ENCODE measurements around the gene C9orf43. TPM values are rescaled to one million over a fixed set of nuclear protein-coding genes. Genes with fewer than 3 reads are reported as not detected.

Gene C9orf43
- polyA plus RNA-seq, 1 experiment = 0.23 TPM

GRCh38 chr9:113409481-113409880 is 1.1 kb upstream of the C9orf43 start:
- ChIA-PET CTCF (interaction anchor here (1.3 to 6.3 kb wide), 6 partner anchors 10 to 246 kb away, joined by 4 to 45 read pairs (median 6); partner anchors contain the start of genes ALAD, CDC26 and PRPF4), POLR2A (interaction anchor here (1.0 to 1.3 kb wide), 4 partner anchors 8 to 206 kb away, joined by 3 to 8 read pairs (median 5); partner anchors contain the start of genes ALAD, CDC26 and PRPF4)
- peak overlapping the region; percentile 99 for H3K4me3 ChIP-seq (ENCODE audit: low read depth, low read length)
- no peak for DNase-seq (ENCODE audit: low read depth)
- no peak for TF ChIP-seq CTCF (IDR thresholded peaks at IDR 0.05; ENCODE audit: insufficient read depth, low read depth, low read length)
- no peaks in the 10 kb centered on the region for H3K27me3 ChIP-seq (ENCODE audit: control insufficient read depth, insufficient read depth, low read length)
- H3K36me3 ChIP-seq (ENCODE audit: control insufficient read depth, insufficient read depth, low read length) = peaks cover 1% of the 10 kb centered on the region; the same call in 1 of the 2 replicates

GRCh38 chr9:113409883-113410206 is 702 bp upstream of the C9orf43 start:
- Histone ChIP-seq H3K27me3 (ENCODE audit: control insufficient read depth, insufficient read depth, low read length) (no peaks in the 10 kb centered on the region), H3K36me3 (ENCODE audit: control insufficient read depth, insufficient read depth, low read length) (peaks cover 1% of the 10 kb centered on the region; the same call in 1 of the 2 replicates), H3K4me3 (ENCODE audit: low read depth, low read length) (peak overlapping the region; percentile 99)
- no peak for TF ChIP-seq CTCF (IDR thresholded peaks at IDR 0.05; ENCODE audit: insufficient read depth, low read depth, low read length)
- ChIA-PET POLR2A (interaction anchor here (0.6 to 1.3 kb wide), 6 partner anchors 9 to 240 kb away, joined by 3 to 8 read pairs (median 4); partner anchors contain the start of genes ALAD, CDC26 and PRPF4), CTCF (interaction anchor here (1.3 to 6.3 kb wide), 6 partner anchors 10 to 246 kb away, joined by 4 to 45 read pairs (median 6); partner anchors contain the start of genes ALAD, CDC26 and PRPF4)
- no peak for DNase-seq (ENCODE audit: low read depth)

- ChIA-PET CTCF (interaction anchor here (1.0 kb wide), 1 partner anchor 11 kb away, joined by 3 read pairs; no protein-coding TSS in a partner anchor), POLR2A (no interaction called here)
- peaks cover 2% of the 10 kb centered on the region; the same call in 1 of the 2 replicates for H3K27me3 ChIP-seq (ENCODE audit: control insufficient read depth, insufficient read depth, low read length)
- H3K4me3 ChIP-seq (ENCODE audit: low read depth, low read length) = no peak overlapping the region
- DNase-seq (ENCODE audit: low read depth) = no peak
- no peaks in the 10 kb centered on the region for H3K36me3 ChIP-seq (ENCODE audit: control insufficient read depth, insufficient read depth, low read length)
- no peak for TF ChIP-seq CTCF (IDR thresholded peaks at IDR 0.05; ENCODE audit: insufficient read depth, low read depth, low read length)
Observed at GRCh38 chr9:113416149-113416721, 5.7 kb downstream of the C9orf43 start.

GRCh38 chr9:113417370-113417769 is 6.8 kb downstream of the C9orf43 start:
- H3K4me3 ChIP-seq (ENCODE audit: low read depth, low read length) = no peak overlapping the region
- DNase-seq (ENCODE audit: low read depth) = no peak
- H3K27me3 ChIP-seq (ENCODE audit: control insufficient read depth, insufficient read depth, low read length) = peaks cover 2% of the 10 kb centered on the region; the same call in 1 of the 2 replicates
- no peaks in the 10 kb centered on the region for H3K36me3 ChIP-seq (ENCODE audit: control insufficient read depth, insufficient read depth, low read length)
- POLR2A ChIA-PET = no interaction called here
- TF ChIP-seq CTCF (IDR thresholded peaks at IDR 0.05; ENCODE audit: insufficient read depth, low read depth, low read length) = no peak
- CTCF ChIA-PET = no interaction called here

GRCh38 chr9:113421726-113422125 is 11.2 kb downstream of the C9orf43 start:
- CTCF ChIA-PET = interaction anchor here (1.1 to 1.3 kb wide), 2 partner anchors 11 to 25 kb away, joined by 4 read pairs; partner anchors contain the start of genes C9orf43 and POLE3
- peaks cover 15% of the 10 kb centered on the region for H3K27me3 ChIP-seq (ENCODE audit: control insufficient read depth, insufficient read depth, low read length)
- DNase-seq (ENCODE audit: low read depth) = no peak
- no peak for TF ChIP-seq CTCF (IDR thresholded peaks at IDR 0.05; ENCODE audit: insufficient read depth, low read depth, low read length)
- POLR2A ChIA-PET = no interaction called here
- H3K36me3 ChIP-seq (ENCODE audit: control insufficient read depth, insufficient read depth, low read length) = no peaks in the 10 kb centered on the region
- H3K4me3 ChIP-seq (ENCODE audit: low read depth, low read length) = no peak overlapping the region
